ENCODE data around the gene ECI2.

DNA sequence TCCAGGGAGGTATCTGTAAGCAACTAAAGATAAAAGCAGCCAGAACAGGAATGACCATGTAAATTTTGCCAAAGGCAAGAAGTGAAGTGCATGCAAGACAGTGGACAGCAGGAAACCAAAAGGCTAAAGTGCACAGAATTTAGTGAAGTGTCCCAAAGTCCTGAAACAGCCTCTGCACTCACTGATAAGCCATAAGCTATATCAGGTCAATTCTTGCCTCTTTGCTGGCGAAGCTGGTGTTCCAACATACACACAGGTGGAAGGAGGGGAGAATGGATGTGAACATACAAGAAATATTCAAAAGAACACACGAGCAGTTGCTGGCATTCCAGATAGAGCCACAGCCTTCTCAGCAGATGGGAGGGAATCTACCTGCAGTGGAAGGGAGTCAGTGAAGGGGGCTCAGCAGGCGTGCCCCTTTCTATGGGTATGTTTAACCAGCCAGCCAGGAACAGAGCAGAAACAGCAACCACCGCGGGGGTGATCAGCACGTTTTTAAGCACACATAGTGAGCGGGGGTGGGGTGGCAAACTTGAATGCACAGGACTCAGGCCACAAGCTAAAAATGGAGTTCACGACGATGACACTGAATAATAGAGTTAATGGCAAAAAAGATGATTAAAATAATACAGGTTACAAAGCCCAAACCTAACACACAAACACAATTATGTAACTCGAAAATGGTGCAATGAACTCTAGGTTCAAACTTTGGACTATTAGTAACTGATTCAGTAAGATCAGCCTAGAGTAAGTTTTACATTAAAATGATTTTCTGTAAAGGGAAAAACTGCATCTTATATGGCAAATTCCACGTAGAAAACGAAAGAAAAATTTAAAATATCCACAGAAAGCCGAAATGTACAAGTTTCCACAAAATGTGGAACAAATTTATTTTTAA, 1.2 kb downstream of the ECI2 start:
- TF ChIP-seq, protein P1, sequence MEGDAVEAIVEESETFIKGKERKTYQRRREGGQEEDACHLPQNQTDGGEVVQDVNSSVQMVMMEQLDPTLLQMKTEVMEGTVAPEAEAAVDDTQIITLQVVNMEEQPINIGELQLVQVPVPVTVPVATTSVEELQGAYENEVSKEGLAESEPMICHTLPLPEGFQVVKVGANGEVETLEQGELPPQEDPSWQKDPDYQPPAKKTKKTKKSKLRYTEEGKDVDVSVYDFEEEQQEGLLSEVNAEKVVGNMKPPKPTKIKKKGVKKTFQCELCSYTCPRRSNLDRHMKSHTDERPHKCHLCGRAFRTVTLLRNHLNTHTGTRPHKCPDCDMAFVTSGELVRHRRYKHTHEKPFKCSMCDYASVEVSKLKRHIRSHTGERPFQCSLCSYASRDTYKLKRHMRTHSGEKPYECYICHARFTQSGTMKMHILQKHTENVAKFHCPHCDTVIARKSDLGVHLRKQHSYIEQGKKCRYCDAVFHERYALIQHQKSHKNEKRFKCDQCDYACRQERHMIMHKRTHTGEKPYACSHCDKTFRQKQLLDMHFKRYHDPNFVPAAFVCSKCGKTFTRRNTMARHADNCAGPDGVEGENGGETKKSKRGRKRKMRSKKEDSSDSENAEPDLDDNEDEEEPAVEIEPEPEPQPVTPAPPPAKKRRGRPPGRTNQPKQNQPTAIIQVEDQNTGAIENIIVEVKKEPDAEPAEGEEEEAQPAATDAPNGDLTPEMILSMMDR (IDR thresholded peaks at IDR 0.05): no peak
- TF ChIP-seq EZH2 (IDR thresholded peaks at IDR 0.05) (no peak), EZH2phosphoT487 (IDR thresholded peaks at IDR 0.05) (no peak)
